Hepatocyte (in vitro differentiated cells): ENCODE results near the gene NSUN6.

Source experiments
- CTCF ChIP-seq: fragments of 200-600 bp; sonication (generic); IDR thresholded peaks from 2 replicates; pipeline ENCODE4 v1.5.1; 2016; ENCODE audit warnings: antibody characterized with exemption, mild to moderate bottlenecking; ENCODE audit not compliant: poor library complexity
- EZH2 ChIP-seq: fragments of 200-600 bp; sonication (generic); IDR thresholded peaks from 2 replicates; pipeline ENCODE4 v1.6.1; 2016; ENCODE audit warnings: antibody characterized with exemption, mild to moderate bottlenecking, borderline replicate concordance

GRCh38 chr10:18528292-18528691 lies 123.1 kb downstream of the NSUN6 start:
- TF ChIP-seq CTCF (no peak), EZH2 (no peak)
